Hippocampal formation (tissue), 2 donors: ENCODE measurements around the gene CFAP100.

ENCODE experiments used
- DNase-seq, 2 donors: peaks; one replicate each; lab custom pipeline; 2025; lab: John Stamatoyannopoulos, UW

Gene CFAP100

GRCh38 chr3:126480861-126481260, 86.2 kb downstream of the CFAP100 start:
- DNase-seq: no peak

GRCh38 chr3:126481808-126482502, 87.2 kb downstream of the CFAP100 start:
- DNase-seq: no peak

- DNase-seq: no peak
Measured at GRCh38 chr3:126482503-126483255, 88.0 kb downstream of the CFAP100 start.

GRCh38 chr3:126483321-126483761, 88.6 kb downstream of the CFAP100 start:
- DNase-seq: no peak

- no peak for DNase-seq
Measured at GRCh38 chr3:126484148-126484547, 89.4 kb downstream of the CFAP100 start.

GRCh38 chr3:126484662-126485061, 90.0 kb downstream of the CFAP100 start:
- no peak for DNase-seq

GRCh38 chr3:126485176-126485897, 90.6 kb downstream of the CFAP100 start:
- no peak for DNase-seq

- DNase-seq: no peak
Measured at GRCh38 chr3:126485956-126486355, 91.2 kb downstream of the CFAP100 start.
